ENCODE results near the gene GUCA2B. TPM values are rescaled to one million over a fixed set of nuclear protein-coding genes. Genes with fewer than 3 reads are reported as not detected.

GUCA2B gene
- polyA plus RNA-seq, 1 donor (not counting 4 experiments of a cell fraction or from before 2014, with no cell fraction given), result not detected

- no peaks in the 10 kb centered on the region for H3K9me3 ChIP-seq (ENCODE audit: control insufficient read depth, low read depth, low read length)
- H2AFZ ChIP-seq (ENCODE audit: control insufficient read depth, low read length), result no peak overlapping the region
- peaks cover 2% of the 10 kb centered on the region for H3K79me2 ChIP-seq (ENCODE audit: control insufficient read depth, insufficient read depth, low read length)
- no peak overlapping the region for H3K4me2 ChIP-seq (ENCODE audit: control insufficient read depth, extremely low read depth, insufficient read depth, low read depth, low read length)
- H3K9me1 ChIP-seq (ENCODE audit: control insufficient read depth, extremely low read depth, insufficient read depth, low read length), result no peaks in the 10 kb centered on the region
- peaks cover 8 to 30% of the 10 kb centered on the region in 2 experiments for H3K36me3 ChIP-seq (ENCODE audit: control insufficient read depth in 2 of 2, extremely low read depth in 1 of 2, insufficient read depth in 2 of 2, low read length in 2 of 2)
- no peak overlapping the region for H3K27ac ChIP-seq (ENCODE audit: control insufficient read depth, insufficient read depth, low read length)
- no peak overlapping the region for H3K4me3 ChIP-seq (ENCODE audit: control insufficient read depth in 2 of 3, extremely low read depth in 1 of 3, insufficient read depth in 2 of 3, low read depth in 1 of 3, low read length in 3 of 3)
- dilution Hi-C loops (cut with MboI; ENCODE audit: extremely low pct_ligation_motif_present, low sequenced_read_pairs), result no loop called here
- TF ChIP-seq EZH2 (IDR thresholded peaks at IDR 0.05; ENCODE audit: low read length) (no peak), CTCF (optimal IDR thresholded peaks at IDR 0.05 in 1 of 3, IDR thresholded peaks at IDR 0.05 in 1 of 3, conservative IDR thresholded peaks at IDR 0.05 in 1 of 3; ENCODE audit: extremely low read depth in 1 of 3, insufficient read depth in 2 of 3, low read length in 3 of 3) (no peak)
- no peak for FAIRE-seq
- no peak overlapping the region for H3K9ac ChIP-seq (ENCODE audit: control insufficient read depth, extremely low read depth, insufficient read depth, low read length)
- DNase-seq (ENCODE audit: low read depth, low spot score), result no peak
- no peaks in the 10 kb centered on the region for H3K27me3 ChIP-seq (ENCODE audit: control insufficient read depth, extremely low read depth, insufficient read depth, low read length)
- peaks cover 15% of the 10 kb centered on the region for H3K4me1 ChIP-seq (ENCODE audit: control insufficient read depth, extremely low read depth, insufficient read depth, low read length)
- no peaks in the 10 kb centered on the region for H4K20me1 ChIP-seq (ENCODE audit: control insufficient read depth, extremely low read depth, insufficient read depth, low read length)
Measured at GRCh38 chr1:42189931-42190853, 37.0 kb downstream of the GUCA2B start.

GRCh38 chr1:42191319-42191718, 38.1 kb downstream of the GUCA2B start:
- no peak for TF ChIP-seq CTCF (optimal IDR thresholded peaks at IDR 0.05 in 1 of 3, IDR thresholded peaks at IDR 0.05 in 1 of 3, conservative IDR thresholded peaks at IDR 0.05 in 1 of 3; ENCODE audit: extremely low read depth in 1 of 3, insufficient read depth in 2 of 3, low read length in 3 of 3)
- no peak for TF ChIP-seq EZH2 (IDR thresholded peaks at IDR 0.05; ENCODE audit: low read length)
- H3K9me3 ChIP-seq (ENCODE audit: control insufficient read depth, low read depth, low read length), result no peaks in the 10 kb centered on the region
- no peaks in the 10 kb centered on the region for H3K9me1 ChIP-seq (ENCODE audit: control insufficient read depth, extremely low read depth, insufficient read depth, low read length)
- no peak overlapping the region for H3K9ac ChIP-seq (ENCODE audit: control insufficient read depth, extremely low read depth, insufficient read depth, low read length)
- H3K4me1 ChIP-seq (ENCODE audit: control insufficient read depth, extremely low read depth, insufficient read depth, low read length), result peaks cover 15% of the 10 kb centered on the region
- H3K27me3 ChIP-seq (ENCODE audit: control insufficient read depth, extremely low read depth, insufficient read depth, low read length), result no peaks in the 10 kb centered on the region
- H3K4me3 ChIP-seq (ENCODE audit: control insufficient read depth in 2 of 3, extremely low read depth in 1 of 3, insufficient read depth in 2 of 3, low read depth in 1 of 3, low read length in 3 of 3), result no peak overlapping the region
- H3K4me2 ChIP-seq (ENCODE audit: control insufficient read depth, extremely low read depth, insufficient read depth, low read depth, low read length), result no peak overlapping the region
- peaks cover 8 to 28% of the 10 kb centered on the region in 2 experiments for H3K36me3 ChIP-seq (ENCODE audit: control insufficient read depth in 2 of 2, extremely low read depth in 1 of 2, insufficient read depth in 2 of 2, low read length in 2 of 2)
- no peak overlapping the region for H3K27ac ChIP-seq (ENCODE audit: control insufficient read depth, insufficient read depth, low read length)
- dilution Hi-C loops (cut with MboI; ENCODE audit: extremely low pct_ligation_motif_present, low sequenced_read_pairs), result no loop called here
- H3K79me2 ChIP-seq (ENCODE audit: control insufficient read depth, insufficient read depth, low read length), result peaks cover 2% of the 10 kb centered on the region
- H2AFZ ChIP-seq (ENCODE audit: control insufficient read depth, low read length), result no peak overlapping the region
- no peaks in the 10 kb centered on the region for H4K20me1 ChIP-seq (ENCODE audit: control insufficient read depth, extremely low read depth, insufficient read depth, low read length)
- DNase-seq (ENCODE audit: low read depth, low spot score) (no peak), FAIRE-seq (no peak)

All from keratinocyte (primary cell).